IMR-90 (cell line): ENCODE data around the gene FCHSD2. TPM values are rescaled to one million over a fixed set of nuclear protein-coding genes. Genes with fewer than 3 reads are reported as not detected.
A peak's percentile ranks its signal among the peaks of the same experiment; 100 is the strongest.

ENCODE experiments used
- ATAC-seq: fragments of 200-7000 bp; cut with Tn5 transposase; 2 replicates; pipeline ENCODE4 v1.9.1; 2020; ENCODE audit warnings: low read depth, mild to moderate bottlenecking, moderate library complexity
- BruUV-seq: library from RNA; stranded (reverse); fragments of 400-500 nt; replicated peaks from 2 replicates; lab custom pipeline; 2021; lab: Mats Ljungman, UMichigan
- CTCF ChIA-PET: fragments of 300-600 bp; formaldehyde crosslinking; extraction: SDS; loops from one replicate; lab custom pipeline; 2021; ENCODE audit warnings: antibody characterized with exemption; lab: Yijun Ruan, JAX
- POLR2A ChIA-PET: fragments of 300-600 bp; sonication (Branson Sonifier 250); formaldehyde crosslinking; loops from one replicate; lab custom pipeline; 2022; ENCODE audit warnings: antibody characterized with exemption; ENCODE audit not compliant: unreplicated experiment; lab: Charles Lee
- DNase-seq: peaks from one replicate; pipeline ENCODE4 v3.0.0; 2013
- H2AFZ ChIP-seq: replicated peaks from 2 replicates; pipeline ENCODE3; 2013; ENCODE audit warnings: low read length, mild to moderate bottlenecking; ENCODE audit not compliant: poor library complexity
- H2AK5ac ChIP-seq: 2 replicates; pipeline ENCODE4 v1.6.1; 2013; ENCODE audit warnings: low read depth, low read length, inconsistent platforms
- H2AK9ac ChIP-seq: replicated peaks from 2 replicates; pipeline ENCODE3; 2013; ENCODE audit warnings: mild to moderate bottlenecking, low read depth, low read length, moderate library complexity; ENCODE audit not compliant: poor library complexity
- H2BK120ac ChIP-seq: 2 replicates; pipeline ENCODE4 v1.6.1; 2013; ENCODE audit warnings: low read depth, low read length, inconsistent platforms
- H2BK15ac ChIP-seq: 3 replicates; pipeline ENCODE4 v1.6.1; 2013; ENCODE audit warnings: low read depth, low read length, inconsistent platforms
- H2BK20ac ChIP-seq: 2 replicates; pipeline ENCODE4 v1.6.1; 2013; ENCODE audit warnings: low read depth, mild to moderate bottlenecking, inconsistent platforms, low read length, moderate library complexity
- H2BK5ac ChIP-seq: 2 replicates; pipeline ENCODE4 v1.6.1; 2013; ENCODE audit warnings: mild to moderate bottlenecking, low read depth, low read length, inconsistent platforms; ENCODE audit not compliant: poor library complexity, severe bottlenecking
- H3K14ac ChIP-seq: replicated peaks from 2 replicates; pipeline ENCODE4 v1.6.1; 2013; ENCODE audit warnings: low read depth, low read length, inconsistent platforms
- H3K18ac ChIP-seq: 2 replicates; pipeline ENCODE4 v1.6.1; 2013; ENCODE audit warnings: low read depth, low read length, control low read depth
- H3K23ac ChIP-seq: 2 replicates; pipeline ENCODE4 v1.6.1; 2013; ENCODE audit warnings: low read depth, low read length, inconsistent platforms
- H3K27ac ChIP-seq: 2 replicates; pipeline ENCODE4 v1.5.1; 2013; ENCODE audit warnings: mild to moderate bottlenecking, control low read depth, low read length; ENCODE audit not compliant: insufficient read depth
- H3K27me3 ChIP-seq: 2 replicates; pipeline ENCODE4 v1.6.1; 2013; ENCODE audit warnings: low read length; ENCODE audit not compliant: control insufficient read depth, insufficient read depth
- H3K36me3 ChIP-seq: 2 replicates; pipeline ENCODE4 v1.6.1; 2013; ENCODE audit warnings: low read length, mixed read lengths; ENCODE audit not compliant: control insufficient read depth, insufficient read depth
- H3K4ac ChIP-seq: 2 replicates; pipeline ENCODE4 v1.6.1; 2013; ENCODE audit warnings: low read depth, low read length, inconsistent platforms
- H3K4me1 ChIP-seq: 2 replicates; pipeline ENCODE4 v1.6.1; 2013; ENCODE audit warnings: low read length, mixed read lengths; ENCODE audit not compliant: control insufficient read depth, insufficient read depth
- H3K4me2 ChIP-seq: 2 replicates; pipeline ENCODE4 v1.6.1; 2013; ENCODE audit warnings: low read depth, mild to moderate bottlenecking, control low read depth, low read length, moderate library complexity
- H3K4me3 ChIP-seq: 2 replicates; pipeline ENCODE4 v1.5.1; 2013; ENCODE audit warnings: low read depth, mild to moderate bottlenecking, control low read depth, low read length, moderate library complexity; ENCODE audit not compliant: insufficient read depth
- H3K56ac ChIP-seq: 2 replicates; pipeline ENCODE4 v1.6.1; 2013; ENCODE audit warnings: low read length, inconsistent platforms; ENCODE audit not compliant: insufficient read depth; ENCODE audit errors: extremely low read depth
- H3K79me1 ChIP-seq, 2 experiments: 2 replicates each; pipeline ENCODE4 v1.6.1; 2013; ENCODE audit warnings: low read length in 2 of 2, inconsistent platforms in 1 of 2, low read depth in 1 of 2
- H3K9ac ChIP-seq: 2 replicates; pipeline ENCODE4 v1.6.1; 2013; ENCODE audit warnings: low read depth, low read length, control low read depth
- H3K9me1 ChIP-seq: 2 replicates; pipeline ENCODE4 v1.6.1; 2013; ENCODE audit warnings: low read length, inconsistent platforms; ENCODE audit not compliant: insufficient read depth
- H3K9me3 ChIP-seq: 2 replicates; pipeline ENCODE4 v1.6.1; 2013; ENCODE audit warnings: low read length; ENCODE audit not compliant: control insufficient read depth, insufficient read depth
- H4K20me1 ChIP-seq: 2 replicates; pipeline ENCODE4 v1.6.1; 2013; ENCODE audit warnings: low read length, inconsistent platforms; ENCODE audit not compliant: insufficient read depth
- H4K5ac ChIP-seq: 2 replicates; pipeline ENCODE4 v1.6.1; 2013; ENCODE audit warnings: mild to moderate bottlenecking, low read depth, low read length, control low read depth
- H4K8ac ChIP-seq, 2 experiments: 2 replicates each; pipeline ENCODE4 v1.6.1; 2013; ENCODE audit warnings: low read depth in 2 of 2, low read length in 2 of 2, control low read depth in 1 of 2, inconsistent platforms in 1 of 2
- H4K91ac ChIP-seq: 2 replicates; pipeline ENCODE4 v1.6.1; 2013; ENCODE audit warnings: low read depth, low read length, inconsistent platforms; ENCODE audit not compliant: insufficient read depth
- CHD1 ChIP-seq: IDR thresholded peaks from 2 replicates; pipeline ENCODE4 v1.6.1; 2012; ENCODE audit warnings: low read depth, low read length, improper control_type of control experiment
- MXI1 ChIP-seq: IDR thresholded peaks from 2 replicates; pipeline ENCODE4 v1.6.1; 2012; ENCODE audit warnings: low read depth, mild to moderate bottlenecking, low read length, moderate library complexity, borderline replicate concordance
- RFX5 ChIP-seq: IDR thresholded peaks from 2 replicates; pipeline ENCODE4 v1.8.0; 2012; ENCODE audit warnings: low read depth, mild to moderate bottlenecking, low read length, moderate library complexity
- WGBS, 2 experiments: methylation state at CpG; one replicate each; pipeline versions ENCODE4 v1.1.5 to v1.1.7; 2013; ENCODE audit warnings: missing lambda C conversion rate in 2 of 2; ENCODE audit not compliant: insufficient read length in 1 of 2; ENCODE audit errors: extremely low coverage in 2 of 2; 5-methylcytosine and 5-hydroxymethylcytosine counted together
- dilution Hi-C: fragments of 300-500 bp; cut with HindIII; formaldehyde crosslinking; loops from one replicate; pipeline ENCODE4 v1.14.3; 2018; ENCODE audit warnings: low sequenced_read_pairs; ENCODE audit not compliant: unreplicated experiment
- in situ Hi-C: fragments of 300-500 bp; cut with MboI; formaldehyde crosslinking; loops from 3 replicates; pipeline ENCODE4 v1.14.3; 2019; ENCODE audit warnings: low sequenced_read_pairs, inconsistent platforms, mixed read lengths
- intact Hi-C: fragments of 100-400 bp; cut with micrococcal nuclease; formaldehyde crosslinking; loops from 2 replicates; pipeline ENCODE4 v1.10.0; 2022
- polyA plus RNA-seq, 3 experiments: library from polyadenylated mRNA; depleted of rRNA; stranded (reverse); fragments of >200 nt; gene quantifications; 2 replicates each; pipeline ENCODE4 v1.2.3, GENCODE V29; 2012; ENCODE audit warnings: low replicate concordance in 1 of 3
- total RNA-seq: library from RNA; depleted of rRNA; stranded (reverse); fragments of >200 nt; gene quantifications from 2 replicates; pipeline ENCODE4 v1.2.3, GENCODE V29; 2012

Gene FCHSD2
- total and polyA plus RNA-seq, 2 of the 4 experiments (the other 2 are of a cell fraction) = 5.9 to 18.7 TPM

DNA sequence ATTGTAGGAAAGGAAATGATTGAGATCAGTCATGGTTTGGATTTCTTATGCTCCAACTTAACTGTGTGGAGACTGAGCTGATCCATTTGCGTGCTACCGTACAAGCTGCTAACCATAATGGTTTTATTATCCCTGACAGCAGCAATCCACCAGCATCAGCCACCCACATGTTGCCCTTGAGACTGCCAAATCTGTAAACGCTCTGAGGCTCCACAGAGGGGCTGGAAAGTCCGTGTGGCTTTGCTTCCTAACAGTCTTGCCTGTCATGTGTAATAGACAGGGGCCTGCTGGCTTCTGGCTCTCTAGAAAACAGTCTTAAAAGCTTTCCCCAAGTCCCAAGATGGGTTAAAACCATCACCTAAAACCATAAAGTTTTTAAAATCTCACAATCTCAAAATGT lies 297.8 kb downstream of the FCHSD2 start:
- no peak overlapping the region for H2AFZ ChIP-seq
- no peak overlapping the region for H3K4me3 ChIP-seq
- H3K56ac ChIP-seq = no peak overlapping the region
- no peaks in the 10 kb centered on the region for H3K27me3 ChIP-seq
- peak; percentile 89 for DNase-seq
- no CpG with 5 or more reads among the region's 4 CpGs for WGBS, 2 experiments
- no peak overlapping the region for H2AK5ac ChIP-seq
- H3K9me3 ChIP-seq = no peaks in the 10 kb centered on the region
- no peak overlapping the region for H3K27ac ChIP-seq
- H2AK9ac ChIP-seq = no peak overlapping the region
- H3K4me2 ChIP-seq = no peak overlapping the region
- H4K5ac ChIP-seq = no peak overlapping the region
- no peak for TF ChIP-seq RFX5
- no peak for TF ChIP-seq CHD1
- TF ChIP-seq MXI1 = peak; percentile 74; the same call in 1 of the 2 replicates
- peaks cover 14% of the 10 kb centered on the region for H3K9me1 ChIP-seq
- peaks cover 9% of the 10 kb centered on the region for H3K36me3 ChIP-seq
- peak overlapping the region; percentile 53 for H2BK5ac ChIP-seq
- ChIA-PET POLR2A (no interaction called here), CTCF (interaction anchor here (0.9 kb wide), 1 partner anchor 14 kb away, joined by 3 read pairs; no protein-coding TSS in a partner anchor)
- H2BK15ac ChIP-seq = no peak overlapping the region
- peaks cover 6 to 12% of the 10 kb centered on the region in 2 experiments; a peak in 2 of 4 replicates for H3K79me1 ChIP-seq
- H3K23ac ChIP-seq = no peak overlapping the region
- dilution Hi-C loops (no loop called here), intact Hi-C loops (no loop called here), in situ Hi-C loops (no loop called here)
- BruUV-seq = no TSS peak
- H4K8ac ChIP-seq = no peak overlapping the region
- no peak overlapping the region for H3K9ac ChIP-seq
- peaks cover 6% of the 10 kb centered on the region for H3K4me1 ChIP-seq
- H4K20me1 ChIP-seq = no peaks in the 10 kb centered on the region
- ATAC-seq = peak; percentile 72
- H3K4ac ChIP-seq = no peak overlapping the region
- H3K18ac ChIP-seq = peak overlapping the region; percentile 28; the same call in 1 of the 2 replicates
- no peak overlapping the region for H2BK120ac ChIP-seq
- H2BK20ac ChIP-seq = no peak overlapping the region
- H3K14ac ChIP-seq = no peak overlapping the region
- H4K91ac ChIP-seq = no peak overlapping the region
